A549 (cell line): ENCODE data around the gene RPL39L. TPM values are rescaled to one million over a fixed set of nuclear protein-coding genes. Genes with fewer than 3 reads are reported as not detected.

Experiments
- ATAC-seq, 2 experiments: fragments of 200-7000 bp in 1 of 2; fragments of >200 bp in 1 of 2; cut with Nextera tagmentation in 1 of 2; cut with Tn5 transposase in 1 of 2; 3 replicates each; pipeline versions ENCODE4 v1.8.0 to v1.9.1; 2018 to 2020; ENCODE audit warnings: mild to moderate bottlenecking in 1 of 2, moderate library complexity in 1 of 2
- CTCF ChIA-PET: fragments of 300-600 bp; sonication (Branson Sonifier 250); formaldehyde crosslinking; extraction: SDS; loops from one replicate; lab custom pipeline; 2021; ENCODE audit warnings: antibody characterized with exemption, inconsistent platforms; lab: Yijun Ruan, JAX
- POLR2A ChIA-PET: fragments of 350-600 bp; formaldehyde crosslinking; extraction: SDS; loops from one replicate; lab custom pipeline; 2021; ENCODE audit warnings: antibody characterized with exemption, inconsistent platforms; lab: Yijun Ruan, JAX
- DNase-seq, 2 experiments: peaks; one replicate each; pipeline versions ENCODE4 v3.0.0 to v3.0.0-alpha.2; 2011 to 2016; ENCODE audit warnings: low read depth in 1 of 2, low spot score in 1 of 2
- FAIRE-seq: peaks from 2 replicates; lab custom pipeline; 2011; peaks lifted over from hg19 to GRCh38; lab: Jason Lieb, UNC
- H3K27ac ChIP-seq, 2 experiments: fragments of >200 bp; sonication (Bioruptor Twin); formaldehyde crosslinking; 3 replicates each; pipeline ENCODE4 v1.5.1; 2016 to 2017
- H3K4me1 ChIP-seq: fragments of >200 bp; sonication (Bioruptor Twin); formaldehyde crosslinking; 3 replicates; pipeline ENCODE4 v1.6.1; 2016
- H3K4me2 ChIP-seq: fragments of >200 bp; sonication (Bioruptor Twin); formaldehyde crosslinking; 3 replicates; pipeline ENCODE4 v1.6.1; 2016
- H3K4me3 ChIP-seq: fragments of >200 bp; sonication (Bioruptor Twin); formaldehyde crosslinking; 3 replicates; pipeline ENCODE4 v1.5.1; 2016
- H3K9me3 ChIP-seq: fragments of >200 bp; sonication (Bioruptor Twin); formaldehyde crosslinking; 3 replicates; pipeline ENCODE4 v1.6.1; 2016
- CBX8 ChIP-seq: fragments of 200-600 bp; sonication (generic); IDR thresholded peaks from 2 replicates; pipeline ENCODE4 v1.6.1; 2016
- CEBPB ChIP-seq, 2 experiments: fragments of >200 bp in 1 of 2; sonication (Bioruptor Twin) in 1 of 2; formaldehyde crosslinking in 1 of 2; IDR thresholded peaks; 2 replicates each; pipeline ENCODE4 v1.6.1; 2012 to 2016
- CTCF ChIP-seq: fragments of >200 bp; sonication (Bioruptor Twin); formaldehyde crosslinking; IDR thresholded peaks from 3 replicates; pipeline ENCODE4 v1.5.1; 2016
- EHMT2 ChIP-seq: fragments of 200-600 bp; sonication (generic); IDR thresholded peaks from 2 replicates; pipeline ENCODE4 v1.6.1; 2016; ENCODE audit warnings: antibody characterized with exemption, low read depth, mild to moderate bottlenecking, moderate library complexity
- ELK1 ChIP-seq: fragments of 150-350 bp; IDR thresholded peaks from 2 replicates; pipeline ENCODE4 v1.6.1; 2014; ENCODE audit warnings: low read depth, mild to moderate bottlenecking, low read length
- ESRRA ChIP-seq: fragments of 150-350 bp; IDR thresholded peaks from 2 replicates; pipeline ENCODE4 v1.6.1; 2014; ENCODE audit warnings: mild to moderate bottlenecking, low read length, borderline replicate concordance
- FOSB ChIP-seq: fragments of 250-450 bp; sonication (Bioruptor Pico); IDR thresholded peaks from 2 replicates; pipeline ENCODE4 v1.5.0; 2020; ENCODE audit warnings: mild to moderate bottlenecking, moderate library complexity
- FOSL2 ChIP-seq, 2 experiments: fragments of 450-650 bp in 1 of 2; fragments of >200 bp in 1 of 2; sonication (Bioruptor Twin) in 1 of 2; formaldehyde crosslinking; IDR thresholded peaks; 2 replicates each; pipeline versions ENCODE4 v1.5.0 to v1.6.1; 2016 to 2020; ENCODE audit warnings: mild to moderate bottlenecking in 1 of 2, moderate library complexity in 1 of 2
- FOXS1 ChIP-seq: fragments of 250-450 bp; sonication (Bioruptor Pico); IDR thresholded peaks from 2 replicates; pipeline ENCODE4 v1.5.0; 2020; ENCODE audit warnings: mild to moderate bottlenecking, moderate library complexity
- HDAC2 ChIP-seq: fragments of 200-600 bp; sonication (generic); IDR thresholded peaks from 2 replicates; pipeline ENCODE4 v1.6.1; 2016
- HOXB13 ChIP-seq: fragments of 250-450 bp; sonication (Bioruptor Pico); IDR thresholded peaks from 2 replicates; pipeline ENCODE4 v1.5.0; 2020; ENCODE audit warnings: low read depth, mild to moderate bottlenecking, moderate library complexity
- POLR2A ChIP-seq: IDR thresholded peaks from 2 replicates; pipeline ENCODE4 v1.6.1; 2012; ENCODE audit warnings: mild to moderate bottlenecking, low read length
- POLR2AphosphoS2 ChIP-seq: conservative IDR thresholded peaks from 2 replicates; pipeline ENCODE4 v1.6.1; 2012; ENCODE audit warnings: low read length, improper control_type of control experiment, inconsistent platforms
- RARB ChIP-seq: fragments of 250-450 bp; sonication (Bioruptor Pico); IDR thresholded peaks from 2 replicates; pipeline ENCODE4 v1.8.0; 2021; ENCODE audit warnings: mild to moderate bottlenecking, moderate library complexity
- RCOR1 ChIP-seq: fragments of 150-350 bp; IDR thresholded peaks from 2 replicates; pipeline ENCODE4 v1.6.1; 2014; ENCODE audit warnings: antibody characterized with exemption, low read length, low read depth
- RFX5 ChIP-seq: fragments of 450-650 bp; IDR thresholded peaks from 2 replicates; pipeline ENCODE4 v1.7.1; 2014; ENCODE audit warnings: antibody characterized with exemption, mild to moderate bottlenecking, moderate library complexity
- SREBF2 ChIP-seq: fragments of 450-650 bp; IDR thresholded peaks from 2 replicates; pipeline ENCODE4 v1.6.1; 2014; ENCODE audit warnings: mild to moderate bottlenecking, moderate library complexity
- TP53 ChIP-seq: fragments of 250-450 bp; sonication (Bioruptor Pico); IDR thresholded peaks from 2 replicates; pipeline ENCODE4 v1.5.0; 2021; ENCODE audit warnings: mild to moderate bottlenecking, moderate library complexity
- ZC3H11A ChIP-seq: fragments of 450-650 bp; IDR thresholded peaks from 2 replicates; pipeline ENCODE4 v1.6.1; 2014; ENCODE audit warnings: antibody characterized with exemption, mild to moderate bottlenecking
- ZFP36 ChIP-seq: fragments of 450-650 bp; IDR thresholded peaks from 2 replicates; pipeline ENCODE4 v1.6.1; 2014; ENCODE audit warnings: borderline replicate concordance; ENCODE audit not compliant: partially characterized antibody
- ZNF302 ChIP-seq: fragments of 250-450 bp; sonication (Bioruptor Pico); IDR thresholded peaks from 2 replicates; pipeline ENCODE4 v1.9.0; 2021; ENCODE audit warnings: inconsistent platforms, mild to moderate bottlenecking, moderate library complexity
- WGBS: methylation state at CpG from one replicate; pipeline ENCODE4 v1.1.6; 2017; ENCODE audit errors: missing lambda C conversion rate; 5-methylcytosine and 5-hydroxymethylcytosine counted together
- polyA plus RNA-seq, 4 experiments: library from polyadenylated mRNA; depleted of rRNA in 3 of 4; stranded (reverse); fragments of >200 nt; fragmentation: RNase III in 1 of 4; extraction: RNeasy Plus Mini Kit Qiagen cat#74134 plus additional on column Dnase treatment in 1 of 4; gene quantifications; 2 replicates in 3 of 4; 3 replicates in 1 of 4; pipeline ENCODE4 v1.2.3, GENCODE V29; 2011 to 2017

RPL39L gene
- polyA plus RNA-seq, 2 of the 4 experiments (the other 2 are of a cell fraction): 54.2 to 56.4 TPM

GRCh38 chr3:187104933-187105332, 34.4 kb downstream of the RPL39L start:
- Histone ChIP-seq H3K4me3 (no peak overlapping the region), H3K9me3 (no peaks in the 10 kb centered on the region), H3K27ac (no peak overlapping the region), H3K4me1 (peaks cover 15% of the 10 kb centered on the region; the same call in 2 of the 3 replicates), H3K4me2 (no peak overlapping the region)
- ATAC-seq: no peak
- POLR2A ChIA-PET: no interaction called here
- DNase-seq: no peak
- 93% methylated on average over 7 of the region's 7 CpGs for WGBS
- no peak for FAIRE-seq
- CTCF ChIA-PET: interaction anchor here (0.6 to 1.1 kb wide), 3 partner anchors 9 to 60 kb away, joined by 3 to 4 read pairs (median 4); no protein-coding TSS in a partner anchor
- no peak for TF ChIP-seq ZC3H11A
- TF ChIP-seq POLR2AphosphoS2: no peak
- TF ChIP-seq HOXB13 (CRISPR knock-in tag): no peak
- no peak for TF ChIP-seq ESRRA

- ATAC-seq: no peak
- Histone ChIP-seq H3K27ac (no peak overlapping the region), H3K9me3 (no peaks in the 10 kb centered on the region), H3K4me1 (peaks cover 15% of the 10 kb centered on the region; the same call in 2 of the 3 replicates), H3K4me3 (no peak overlapping the region)
- POLR2A ChIA-PET: no interaction called here
- no peak for TF ChIP-seq EHMT2
- no peak for TF ChIP-seq SREBF2
- no peak for TF ChIP-seq FOSL2 (IDR thresholded peaks at IDR 0.05)
- TF ChIP-seq FOSL2 (CRISPR knock-in tag; IDR thresholded peaks at IDR 0.05): no peak
- no peak for TF ChIP-seq RFX5
- TF ChIP-seq POLR2AphosphoS2: no peak
- no peak for TF ChIP-seq CEBPB (IDR thresholded peaks at IDR 0.05)
- no peak for TF ChIP-seq RARB (CRISPR knock-in tag)
- no peak for TF ChIP-seq FOXS1 (CRISPR knock-in tag)
- TF ChIP-seq TP53: no peak
- no peak for TF ChIP-seq ELK1
- no peak for TF ChIP-seq POLR2A
- no peak for TF ChIP-seq HDAC2
- TF ChIP-seq CBX8: no peak
- no peak for TF ChIP-seq FOSB (CRISPR knock-in tag)
- no peak for TF ChIP-seq ZNF302 (CRISPR knock-in tag)
- TF ChIP-seq, all 56 proteins: peak for 0
- DNase-seq: no peak
- WGBS: 83% methylated on average over 7 of the region's 7 CpGs
- H3K4me2 ChIP-seq: no peak overlapping the region
- FAIRE-seq: no peak
- CTCF ChIA-PET: interaction anchor here (0.9 to 1.1 kb wide), 2 partner anchors 9 to 60 kb away, joined by 3 to 4 read pairs; no protein-coding TSS in a partner anchor
Measured at GRCh38 chr3:187104342-187104741, 35.0 kb downstream of the RPL39L start.

GRCh38 chr3:187103251-187103650, 36.0 kb downstream of the RPL39L start:
- FAIRE-seq (no peak), DNase-seq (no peak), ATAC-seq (no peak)
- no peak overlapping the region for H3K27ac ChIP-seq
- no peak overlapping the region for H3K4me2 ChIP-seq
- TF ChIP-seq POLR2AphosphoS2 (no peak), CTCF (no peak), SREBF2 (no peak), ZFP36 (no peak), RCOR1 (no peak)
- WGBS: 84% methylated on average over 3 of the region's 5 CpGs
- ChIA-PET POLR2A (no interaction called here), CTCF (interaction anchor here (2.9 kb wide), 1 partner anchor 10 kb away, joined by 12 read pairs; no protein-coding TSS in a partner anchor)
- no peaks in the 10 kb centered on the region for H3K9me3 ChIP-seq
- H3K4me3 ChIP-seq: no peak overlapping the region
- H3K4me1 ChIP-seq: peaks cover 15% of the 10 kb centered on the region; the same call in 2 of the 3 replicates
